Activated effector memory CD4-positive, alpha-beta T cell treated with Interleukin-2 at 50 U/mL for 16 hours (primary cell): Measurements from ENCODE around the gene TMEM209.
"Not testable (repeated sequence)": the region's sequence is repeated elsewhere in the genome, so short reads cannot be mapped to it uniquely, and the experiment has no call there.

Experiments used
- DNase-seq: peaks from one replicate; pipeline ENCODE4 v3.0.0-alpha.2; 2020

The TMEM209 gene

DNA sequence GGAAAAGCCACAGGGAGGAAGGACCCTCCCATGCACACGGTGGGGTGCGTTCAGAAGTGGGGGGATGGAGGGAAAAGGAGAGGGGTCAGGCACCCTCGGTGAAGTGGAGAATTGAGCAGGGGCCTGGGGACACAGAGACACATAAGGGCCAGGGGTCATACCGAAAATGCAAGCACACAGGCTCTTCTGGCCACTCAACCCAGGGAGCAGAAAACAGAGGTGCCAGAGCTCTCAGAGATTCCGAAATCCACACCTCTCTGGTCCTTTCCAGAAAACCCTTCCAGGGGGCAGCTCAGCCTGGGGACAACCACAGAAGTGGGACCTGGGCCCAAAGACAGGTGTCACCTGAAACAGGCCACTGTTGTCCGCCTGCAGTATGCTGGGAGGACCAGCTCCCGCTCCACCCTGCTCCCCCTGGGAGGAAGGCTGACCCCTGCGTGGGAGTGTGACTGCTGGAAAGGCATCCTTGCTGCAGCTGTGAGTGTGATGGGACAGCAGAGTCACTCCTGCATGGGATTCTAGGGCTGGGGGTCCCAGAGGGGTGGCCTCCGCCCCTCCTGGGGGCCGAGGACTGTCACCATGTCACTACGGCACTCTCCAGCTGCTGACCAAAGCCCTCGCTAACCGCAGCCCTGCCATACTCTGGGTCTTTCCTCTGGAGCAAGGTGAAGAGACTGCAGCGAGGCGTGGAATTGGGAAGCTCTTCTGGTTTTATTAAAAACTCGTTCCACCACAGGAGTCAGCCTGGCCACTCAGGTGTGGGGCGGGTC, 63.1 kb downstream of the TMEM209 start:
- no peak for DNase-seq

DNA sequence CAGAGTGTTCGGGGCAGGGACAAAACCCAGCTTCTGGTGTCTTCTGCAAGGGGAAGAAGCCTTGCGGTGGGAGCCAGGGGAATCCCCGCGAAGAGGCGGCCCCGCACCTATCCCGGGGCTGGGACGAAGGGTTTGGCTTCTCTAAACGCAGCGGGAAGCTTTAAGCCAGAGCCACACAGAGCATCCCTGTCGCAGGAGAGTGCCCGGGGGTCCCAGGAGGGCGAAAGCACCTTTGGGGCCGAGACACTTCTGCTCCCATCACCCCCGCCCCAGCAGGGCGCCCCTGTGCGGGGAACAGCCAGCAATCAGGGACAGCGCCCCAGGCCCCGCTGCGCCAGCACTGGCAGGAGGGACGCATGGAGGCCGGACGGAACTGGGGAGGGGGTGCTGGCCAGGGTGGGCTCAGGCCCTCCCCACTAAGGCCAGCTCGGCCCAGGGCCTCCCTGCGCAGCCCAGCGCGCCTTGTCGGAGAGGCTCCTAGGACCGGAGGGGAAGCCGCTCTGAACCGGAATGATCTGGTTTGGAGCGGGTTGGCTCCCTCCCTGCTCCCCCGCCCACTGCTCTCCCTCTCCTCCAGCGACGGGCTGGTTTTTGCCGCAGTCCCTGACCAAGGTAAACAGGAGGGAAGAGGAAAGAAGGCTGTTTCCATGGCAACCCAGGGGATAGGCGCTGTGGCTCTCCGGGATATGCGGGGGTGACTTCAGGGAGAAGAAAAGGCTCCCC, 63.9 kb downstream of the TMEM209 start:
- peak; percentile 25 for DNase-seq

DNA sequence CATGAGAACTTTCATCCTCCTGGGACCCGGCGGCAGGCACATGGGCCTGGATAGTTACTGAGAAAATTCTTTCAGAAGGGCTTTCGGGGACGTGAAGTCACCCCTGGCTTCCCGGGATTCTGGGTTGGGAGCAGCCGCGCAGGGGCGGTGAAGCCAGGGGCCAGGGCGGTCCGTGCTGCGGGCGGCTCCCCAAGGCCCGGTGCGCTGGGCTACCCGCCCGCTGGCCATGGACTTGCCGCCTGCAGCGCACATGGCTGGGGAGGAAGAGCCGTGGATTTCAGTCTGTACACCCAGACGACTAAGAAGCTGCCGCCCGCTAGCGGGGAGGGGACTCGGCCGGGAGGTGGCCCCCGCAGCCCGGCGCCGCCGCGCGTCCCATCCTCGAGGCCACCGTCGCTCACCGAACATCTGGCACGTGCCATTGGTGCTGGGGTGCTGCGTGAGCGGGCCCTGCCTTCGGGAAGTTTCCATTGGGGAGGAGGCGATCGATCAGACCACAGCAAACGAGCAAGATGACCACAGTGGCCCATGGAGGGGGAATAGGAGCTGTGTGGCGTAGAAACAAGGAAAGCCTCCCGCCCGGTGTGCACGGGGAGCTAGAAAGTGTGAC, 64.5 kb downstream of the TMEM209 start:
- DNase-seq: no peak

DNA sequence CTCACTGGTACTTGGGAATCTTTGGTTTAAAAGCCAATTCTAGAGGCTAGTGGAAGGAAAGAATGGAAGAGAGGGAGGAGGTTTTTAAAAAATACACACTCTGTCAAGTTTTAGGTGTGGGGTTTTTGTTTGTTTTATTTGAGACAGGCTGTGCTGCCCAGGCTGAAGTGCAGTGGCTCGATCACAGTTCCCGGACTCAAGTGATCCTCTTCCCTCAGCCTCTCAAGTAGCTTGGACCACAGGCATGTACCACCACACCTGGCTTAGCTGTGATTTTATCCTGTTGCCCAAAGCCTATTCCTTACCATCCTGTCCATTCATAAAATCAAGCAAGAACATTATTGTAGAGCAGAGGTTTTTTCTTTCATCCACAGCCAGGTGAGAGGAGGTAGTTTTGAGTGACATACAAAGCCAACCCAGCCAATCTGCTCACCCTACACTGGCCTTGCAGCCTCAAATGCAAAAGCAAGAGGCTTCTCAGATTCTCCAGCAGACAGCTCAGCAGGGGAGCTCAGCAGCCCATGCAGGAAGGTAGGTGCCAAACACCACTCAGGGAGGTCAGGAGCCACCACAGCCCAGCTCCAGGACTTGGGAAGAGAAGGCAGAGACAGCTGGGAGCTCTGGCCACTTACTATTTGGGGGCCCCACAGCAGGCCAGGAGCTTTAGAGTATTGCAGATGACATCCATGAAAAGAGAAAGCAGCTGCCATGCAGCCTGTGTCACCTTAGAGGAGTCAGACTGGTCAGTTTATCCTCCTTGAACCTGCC, 65.8 kb downstream of the TMEM209 start:
- no peak for DNase-seq

DNA sequence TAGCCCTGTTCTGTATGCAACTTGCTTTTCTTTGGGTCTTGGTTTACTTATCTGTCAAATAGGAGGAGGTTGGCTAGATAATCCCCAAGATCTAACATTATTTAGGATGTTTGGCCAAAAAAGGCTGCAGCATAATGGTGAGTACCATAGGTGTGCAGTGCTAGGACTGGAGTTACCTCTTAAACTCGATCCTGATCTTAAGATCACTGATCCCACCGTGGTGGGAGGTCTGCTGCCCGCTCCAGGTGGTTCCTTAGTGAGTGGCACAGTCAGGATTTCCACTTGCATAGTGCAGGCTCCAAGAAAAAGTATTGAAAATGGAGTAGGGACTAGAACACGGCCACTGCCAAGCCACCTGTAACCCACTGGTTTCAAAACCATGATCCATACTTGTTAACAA, 68.0 kb downstream of the TMEM209 start:
- DNase-seq: no peak

DNA sequence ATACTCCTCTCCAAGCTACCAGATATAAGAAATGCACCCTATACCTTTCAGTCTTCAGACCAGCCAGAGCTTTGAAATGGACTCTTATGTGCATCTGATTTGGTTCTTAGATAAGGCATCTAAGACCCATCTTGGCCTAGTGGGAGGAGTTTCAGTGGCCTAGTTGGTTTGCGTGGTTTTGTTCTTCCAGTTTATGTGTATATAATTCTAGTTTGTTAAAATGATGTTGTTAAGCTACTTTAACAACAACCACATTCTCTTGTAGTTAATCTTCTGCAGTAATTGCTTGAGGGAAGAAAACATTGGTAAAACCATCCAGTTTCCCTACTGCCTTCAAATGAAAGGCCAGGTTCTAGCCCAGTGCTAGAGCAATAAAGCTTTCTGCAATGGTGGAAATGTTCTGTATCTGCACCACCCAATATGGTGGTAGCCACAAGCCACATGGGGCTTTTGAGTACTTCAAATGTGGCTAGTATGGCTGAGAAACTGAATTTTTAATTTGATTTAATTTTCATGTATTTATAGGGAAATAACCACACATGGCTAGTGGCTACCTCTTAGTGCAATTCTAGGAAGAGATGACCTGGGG, 68.5 kb downstream of the TMEM209 start:
- no peak for DNase-seq

DNA sequence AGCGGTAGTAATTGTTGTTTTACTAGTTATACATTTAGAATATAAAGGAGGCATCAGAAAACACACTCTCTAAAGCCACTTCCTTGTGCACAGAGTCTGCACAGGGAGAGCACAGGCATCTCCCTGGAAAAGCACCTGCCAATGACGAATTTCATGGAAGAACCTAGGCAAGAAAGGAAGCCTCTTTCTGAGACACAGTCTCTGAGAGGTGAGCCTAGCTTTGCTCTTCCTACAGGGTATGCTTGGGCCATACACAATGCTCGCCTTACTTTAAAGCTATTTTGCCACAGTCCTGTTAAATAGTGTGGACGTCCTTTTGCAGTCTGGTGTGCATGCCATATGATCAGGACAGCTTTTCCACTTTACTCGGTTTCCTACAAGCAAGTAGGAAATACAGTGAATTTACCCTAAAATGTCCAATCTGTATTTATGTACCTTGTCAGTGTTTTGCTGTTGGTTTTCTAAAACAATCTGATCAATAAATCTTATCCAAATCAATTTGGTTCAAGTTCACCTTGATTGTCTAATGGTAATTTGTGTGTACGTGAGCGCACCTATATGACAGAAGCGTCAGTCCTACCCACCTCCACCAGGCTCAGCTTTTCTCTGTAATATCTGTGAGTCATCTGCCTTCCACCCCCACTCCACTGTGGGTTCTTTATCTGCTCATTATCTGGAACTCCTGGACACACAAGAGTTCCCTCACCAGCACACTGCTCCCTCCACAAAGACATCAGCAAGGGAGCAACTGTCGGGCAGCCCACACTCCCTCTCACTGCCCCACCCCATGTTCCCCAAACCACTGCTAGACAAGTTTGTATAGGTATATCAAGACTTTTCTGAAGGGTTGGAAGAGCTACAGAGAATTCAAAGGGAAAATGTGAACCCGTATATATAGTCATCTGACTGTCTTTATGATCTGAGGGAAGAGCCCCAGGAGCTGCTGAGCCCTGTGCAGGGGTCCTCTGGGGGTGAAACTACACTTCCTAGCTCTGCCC, 69.7 kb downstream of the TMEM209 start:
- no peak for DNase-seq

DNA sequence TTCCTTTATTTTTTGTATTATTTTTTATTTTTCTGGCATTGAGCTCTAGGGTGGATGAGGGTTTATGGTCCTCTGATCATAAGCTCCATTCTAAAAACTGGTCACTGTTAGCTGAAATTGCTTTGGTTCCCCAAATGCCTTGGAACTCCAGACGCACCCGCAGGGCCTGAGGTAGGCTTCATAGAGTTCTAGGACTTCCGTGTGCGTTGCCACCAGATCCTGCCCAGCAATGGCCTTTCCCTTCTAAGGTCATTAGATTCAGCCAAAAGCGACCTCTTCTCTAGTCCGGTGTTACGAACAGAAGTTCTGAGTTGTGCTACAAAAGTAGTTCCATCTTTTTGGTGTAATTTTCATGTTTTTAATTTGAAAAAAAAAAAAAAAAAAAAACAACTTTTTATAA, 70.5 kb downstream of the TMEM209 start:
- no peak for DNase-seq

DNA sequence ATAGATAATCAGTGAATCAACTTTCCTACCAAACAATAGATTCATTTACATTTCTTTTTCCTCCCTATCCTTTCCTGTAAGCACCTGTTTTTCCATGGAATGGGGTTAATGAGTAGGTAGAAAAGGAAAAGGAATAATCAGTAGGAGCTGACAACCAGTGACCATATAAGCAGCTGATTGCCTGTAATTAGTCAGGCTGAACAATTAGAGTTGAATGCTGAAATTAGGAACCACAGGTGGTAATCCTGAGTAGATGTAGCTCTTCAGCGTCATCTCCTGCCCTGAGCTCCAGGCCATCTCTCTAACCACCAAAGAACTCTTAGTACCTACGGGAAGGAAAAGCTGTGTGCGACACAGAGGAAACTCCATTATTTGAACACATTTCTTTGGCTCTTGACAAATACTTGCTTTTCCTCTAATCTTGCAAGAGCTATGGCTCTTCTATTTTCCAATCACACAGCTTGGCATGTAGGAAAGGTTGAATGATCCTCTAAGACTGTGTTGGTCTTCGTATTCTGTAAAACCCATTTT, 71.0 kb downstream of the TMEM209 start:
- DNase-seq: no peak

DNA sequence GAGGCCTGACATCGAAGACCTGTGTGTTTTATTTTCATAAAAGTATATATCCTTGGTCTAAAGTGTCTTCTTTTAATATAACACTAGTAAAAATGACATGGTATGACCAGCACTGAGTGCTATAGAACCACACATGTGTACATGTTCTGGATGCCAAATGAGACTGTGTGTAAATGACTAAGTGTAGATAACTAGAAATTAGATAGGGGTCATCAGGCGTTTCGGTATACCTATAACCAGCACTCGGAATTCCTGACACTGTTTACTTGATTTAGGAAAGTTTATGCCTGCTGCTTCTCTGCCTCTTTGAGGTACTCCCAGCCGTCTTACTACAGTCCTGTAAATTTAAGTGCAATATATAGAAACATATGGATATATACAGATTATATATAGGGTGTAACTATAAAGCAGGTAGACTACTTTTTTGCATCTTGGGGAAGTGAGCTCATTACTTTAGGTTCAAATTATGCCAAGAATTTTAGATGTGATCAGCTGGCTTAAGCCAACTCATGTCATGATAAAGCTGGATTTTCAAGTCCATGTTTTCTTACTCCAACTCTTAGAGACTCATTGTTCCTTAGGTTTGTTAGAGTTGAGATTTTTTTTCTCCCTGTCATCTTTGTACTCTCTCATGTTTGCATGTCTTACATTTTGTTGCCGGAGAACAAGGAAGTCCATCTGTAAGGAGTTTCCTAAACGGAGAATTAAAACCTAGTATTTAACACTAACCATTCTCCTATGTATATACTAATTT, 72.0 kb downstream of the TMEM209 start:
- DNase-seq: no peak

DNA sequence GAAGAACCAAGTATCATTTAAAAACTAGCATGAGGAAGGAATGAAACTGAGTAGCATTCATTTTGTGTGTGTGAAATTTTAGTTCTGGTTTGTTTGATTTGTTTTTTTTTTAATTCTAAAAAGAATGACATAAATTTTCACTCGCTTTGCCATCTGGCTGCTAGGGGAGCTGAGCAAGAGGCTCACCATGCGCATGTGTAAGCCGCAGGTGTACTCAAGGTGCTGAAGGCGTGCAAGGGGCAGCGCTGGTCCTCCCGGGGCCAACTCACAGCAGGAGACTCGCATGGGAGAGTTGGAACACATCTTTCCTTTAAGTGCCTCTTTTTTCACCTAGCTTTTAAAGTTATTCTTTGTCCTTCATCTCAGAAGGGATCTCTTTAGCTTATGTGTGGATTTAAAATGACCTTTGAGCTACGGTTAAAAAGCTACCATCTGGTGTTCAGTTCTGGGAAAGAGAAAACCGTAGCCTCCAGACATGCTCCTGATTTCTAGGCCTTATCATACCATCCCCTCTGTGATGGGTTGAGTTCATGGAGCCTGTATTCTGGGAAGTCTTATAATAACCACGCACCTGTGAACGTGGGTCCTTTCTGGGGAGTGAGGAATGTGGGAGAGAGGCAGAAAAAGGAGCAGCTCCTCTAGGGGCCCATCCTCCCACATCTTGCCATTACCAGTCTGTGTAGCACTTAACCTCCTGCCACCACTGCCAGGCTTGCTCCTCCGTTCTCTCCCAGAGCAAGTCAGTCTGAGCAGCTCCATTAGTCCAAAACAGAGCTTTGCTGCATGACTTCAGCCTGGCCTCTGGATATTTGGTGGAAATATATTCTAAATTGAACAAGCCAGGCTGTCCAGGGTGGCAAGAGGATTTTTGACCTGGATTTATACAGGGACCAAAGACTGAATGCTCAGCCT, 73.0 kb downstream of the TMEM209 start:
- DNase-seq: no peak

DNA sequence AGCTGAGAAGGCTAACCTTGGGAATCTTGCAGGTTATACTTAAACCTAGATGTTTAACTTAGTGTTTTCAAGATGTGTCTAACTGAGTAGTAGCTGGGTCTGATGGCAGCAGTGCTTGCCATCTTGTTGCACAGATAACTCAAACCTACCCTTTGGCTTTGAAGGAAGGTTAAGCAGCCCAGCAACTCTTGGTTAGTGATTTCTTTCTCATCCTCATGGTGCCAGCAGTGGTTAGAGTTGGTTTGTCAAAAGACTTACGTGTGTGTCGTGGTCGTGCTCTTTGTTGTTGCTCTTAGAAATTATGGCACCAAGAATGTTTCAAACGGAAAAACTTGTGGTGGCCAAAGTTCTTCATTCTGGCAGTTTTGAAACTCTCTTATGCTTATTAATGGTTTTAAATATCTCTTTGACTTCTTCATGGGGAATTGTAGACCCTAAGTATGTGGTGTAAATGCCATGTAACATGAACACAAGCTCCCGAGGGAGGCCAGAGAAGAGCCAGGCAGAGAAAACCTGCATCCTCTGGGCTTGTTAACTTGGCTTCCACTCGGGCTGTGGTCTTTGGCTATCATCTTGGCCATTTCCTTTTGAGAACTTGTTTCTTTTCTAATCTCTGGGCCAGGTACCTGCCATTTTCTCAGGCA, 73.9 kb downstream of the TMEM209 start:
- DNase-seq: no peak

DNA sequence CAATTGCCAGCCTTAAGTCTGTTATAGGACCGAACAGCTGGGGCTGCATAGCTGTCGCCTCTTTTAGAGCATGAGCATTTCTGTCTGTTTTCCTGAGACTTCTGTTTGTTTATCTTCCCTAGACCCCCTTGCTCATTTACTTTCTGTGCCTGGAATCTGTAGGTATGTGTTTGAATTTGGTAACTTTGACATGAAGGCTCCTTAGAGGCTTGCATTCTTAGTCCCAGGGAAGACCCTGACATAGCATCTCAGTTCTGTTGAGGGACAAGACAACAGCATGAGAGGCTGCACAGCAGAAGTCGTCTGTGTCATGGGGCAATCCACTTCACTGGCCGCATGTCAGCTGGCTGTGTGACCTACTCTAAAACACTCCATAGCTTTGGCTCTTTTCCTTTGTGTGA, 76.2 kb downstream of the TMEM209 start:
- DNase-seq: no peak

DNA sequence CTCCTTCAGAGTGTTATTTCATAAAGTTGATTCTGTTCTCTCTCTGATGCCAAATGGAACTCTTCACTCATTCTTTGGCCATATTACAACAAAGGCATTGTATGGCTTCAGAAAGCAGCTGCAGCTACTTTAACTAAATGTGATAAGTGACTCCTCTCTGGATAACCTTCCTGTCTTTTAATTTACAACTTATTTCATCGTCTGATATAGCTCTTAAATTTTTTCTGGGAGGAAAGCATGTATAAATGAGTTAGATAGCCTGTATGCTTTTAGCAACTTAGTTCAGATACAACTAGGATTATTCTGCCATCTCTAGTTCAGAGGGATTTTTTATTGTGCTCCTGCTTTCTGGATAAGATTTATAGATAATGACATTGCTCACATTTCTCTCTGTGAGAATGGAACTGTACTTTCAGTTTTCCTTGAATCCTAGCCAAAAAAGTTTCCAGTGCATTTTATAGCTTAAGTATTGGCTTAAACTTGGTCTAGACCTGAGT, 77.3 kb downstream of the TMEM209 start:
- DNase-seq: no peak

DNA sequence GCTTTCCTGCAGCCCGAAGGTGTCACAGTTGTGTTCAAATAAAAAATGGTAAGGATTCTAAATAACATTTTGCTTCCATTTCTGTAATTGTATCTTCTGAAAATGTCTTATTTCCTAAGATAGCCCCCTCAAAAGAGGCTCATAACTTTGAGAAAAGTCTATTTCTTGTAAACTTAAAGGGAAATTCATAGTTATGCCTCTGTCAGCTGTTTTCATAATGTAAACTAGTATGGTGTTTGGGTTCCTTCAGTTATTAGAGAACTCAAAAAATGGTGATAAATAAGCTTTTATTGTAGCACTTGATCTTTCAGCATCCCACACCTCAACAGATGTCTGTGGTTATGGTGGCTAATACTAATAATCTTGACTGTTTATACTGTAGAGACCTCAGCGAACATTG, 77.8 kb downstream of the TMEM209 start:
- DNase-seq: no peak

DNA sequence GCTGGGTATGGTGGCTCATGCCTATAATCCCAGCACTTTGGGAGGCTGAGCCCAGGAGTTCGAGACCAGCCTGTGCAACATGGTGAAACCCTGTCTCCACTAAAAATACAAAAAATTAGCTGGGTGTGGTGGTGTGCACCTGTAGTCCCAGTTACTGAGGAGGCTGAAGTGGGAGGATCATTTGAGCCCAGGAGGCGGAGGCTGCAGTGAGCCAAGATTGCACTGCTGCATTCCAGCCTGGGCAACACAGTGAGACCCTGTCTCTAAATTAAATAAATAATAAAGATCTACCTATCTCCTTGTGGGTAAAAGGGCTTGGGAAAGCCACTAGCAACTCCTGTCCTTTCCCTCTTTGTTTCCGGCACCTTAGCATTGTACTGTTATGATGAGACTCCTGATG, 78.4 kb downstream of the TMEM209 start:
- not testable (repeated sequence) for DNase-seq

DNA sequence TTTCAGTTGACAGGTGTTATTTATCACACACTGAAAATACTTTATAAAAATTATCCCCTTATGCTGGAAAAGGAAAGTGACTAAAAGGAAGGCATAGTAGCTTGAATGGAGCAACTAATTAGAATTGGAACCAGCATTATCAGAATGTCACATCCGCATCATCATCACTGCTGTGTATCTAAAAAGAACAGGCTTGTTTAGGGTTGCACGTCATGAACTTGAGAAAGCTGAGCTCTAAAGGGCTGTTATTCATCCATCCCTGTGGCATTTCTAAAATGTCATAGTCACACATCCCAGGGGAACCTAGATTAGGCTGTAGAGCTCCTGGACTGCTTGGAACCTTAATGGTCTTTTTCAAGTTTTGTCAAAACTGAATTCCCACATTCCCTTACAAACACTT, 80.5 kb downstream of the TMEM209 start:
- no peak for DNase-seq

DNA sequence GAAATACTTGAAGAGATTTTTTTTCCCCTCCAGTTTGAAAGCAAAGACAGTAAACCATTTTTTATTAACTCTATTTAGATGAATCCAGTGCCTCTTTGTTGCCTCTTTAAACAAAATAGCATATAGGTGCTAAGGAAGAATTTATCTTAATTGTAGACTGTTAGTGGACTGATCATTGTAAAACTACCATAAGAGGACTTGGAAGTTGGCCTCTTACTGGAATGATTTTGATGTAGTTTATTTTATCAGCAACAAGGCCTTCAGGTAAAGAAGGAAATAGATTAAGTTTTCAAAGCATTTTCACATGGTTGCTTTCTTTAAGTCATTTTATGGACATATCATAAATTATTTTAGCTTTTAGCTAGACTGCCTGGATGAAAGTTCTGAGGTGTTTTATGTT, 81.7 kb downstream of the TMEM209 start:
- no peak for DNase-seq

DNA sequence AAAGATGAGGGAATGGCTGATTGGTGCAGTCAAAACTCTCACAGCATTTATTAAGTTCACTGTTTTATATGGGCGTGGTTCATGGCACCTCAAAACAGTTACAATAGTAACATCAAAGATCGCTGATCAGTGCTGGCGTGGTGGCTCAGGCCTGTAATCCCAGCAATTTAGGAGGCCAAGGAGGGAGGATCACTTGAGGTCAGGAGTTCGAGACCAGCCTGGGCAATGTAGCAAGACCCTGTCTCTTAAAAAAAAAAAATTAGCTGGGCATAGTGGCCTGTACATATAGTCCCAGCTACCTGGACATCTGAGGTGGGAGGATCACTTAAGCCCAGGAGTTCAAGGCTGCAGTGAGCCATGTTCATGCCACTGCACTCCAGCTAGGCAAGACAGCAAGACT, 86.4 kb downstream of the TMEM209 start:
- DNase-seq: no peak
